PC-3 (cell line): Measurements from ENCODE around the gene CAPNS1. TPM values are rescaled to one million over a fixed set of nuclear protein-coding genes. Genes with fewer than 3 reads are reported as not detected.
"Not testable (repeated sequence)": the region's sequence is repeated elsewhere in the genome, so short reads cannot be mapped to it uniquely, and the experiment has no call there.

Experiments used
- ATAC-seq: fragments of 200-7000 bp; cut with Tn5 transposase; 2 replicates; pipeline ENCODE4 v1.9.1; 2020; ENCODE audit warnings: mild to moderate bottlenecking, moderate library complexity
- BruUV-seq: library from RNA; stranded (reverse); fragments of 400-500 nt; replicated peaks from 2 replicates; lab custom pipeline; 2021; lab: Mats Ljungman, UMichigan
- CTCF ChIA-PET: fragments of 300-600 bp; sonication (Branson Sonifier 250); formaldehyde crosslinking; loops from one replicate; lab custom pipeline; 2022; ENCODE audit warnings: antibody characterized with exemption; lab: Charles Lee
- POLR2A ChIA-PET: fragments of 300-600 bp; sonication (Branson Sonifier 250); formaldehyde crosslinking; loops from one replicate; lab custom pipeline; 2022; ENCODE audit warnings: antibody characterized with exemption; ENCODE audit not compliant: unreplicated experiment; lab: Charles Lee
- DNase-seq: peaks from one replicate; pipeline ENCODE4 v3.0.0-alpha.2; 2015
- H2AFZ ChIP-seq: fragments of 300-600 bp; sonication (generic); 2 replicates; pipeline ENCODE4 v1.6.0; 2016; ENCODE audit warnings: antibody characterized with exemption, low read length
- H3F3A ChIP-seq: fragments of 300-600 bp; sonication (generic); one replicate; pipeline ENCODE4 v1.6.0; 2017; ENCODE audit warnings: antibody characterized with exemption, low read length, control low read depth, mild to moderate bottlenecking; ENCODE audit not compliant: unreplicated experiment
- H3K27ac ChIP-seq: fragments of 300-600 bp; sonication (generic); 2 replicates; pipeline ENCODE4 v1.5.1; 2016; ENCODE audit warnings: mild to moderate bottlenecking, low read length
- H3K27me3 ChIP-seq: fragments of 300-600 bp; sonication (generic); 2 replicates; pipeline ENCODE4 v1.6.1; 2016; ENCODE audit warnings: low read length, mixed read lengths
- H3K36me3 ChIP-seq: fragments of 300-600 bp; sonication (generic); 2 replicates; pipeline ENCODE4 v1.6.1; 2016; ENCODE audit warnings: low read depth, mixed run types, low read length, mixed read lengths
- H3K4me1 ChIP-seq: fragments of 300-600 bp; sonication (generic); 2 replicates; pipeline ENCODE4 v1.5.1; 2016; ENCODE audit warnings: low read length; ENCODE audit not compliant: insufficient read depth
- H3K4me2 ChIP-seq: fragments of 300-600 bp; sonication (generic); 2 replicates; pipeline ENCODE4 v1.6.0; 2016; ENCODE audit warnings: low read length
- H3K4me3 ChIP-seq: fragments of 300-600 bp; sonication (generic); 2 replicates; pipeline ENCODE4 v1.5.1; 2016; ENCODE audit warnings: mild to moderate bottlenecking, low read length, mixed read lengths
- H3K79me2 ChIP-seq: fragments of 300-600 bp; sonication (generic); 2 replicates; pipeline ENCODE4 v1.6.1; 2017; ENCODE audit warnings: low read length, mixed read lengths
- H3K9ac ChIP-seq: fragments of 300-600 bp; sonication (generic); 2 replicates; pipeline ENCODE4 v1.6.0; 2016; ENCODE audit warnings: mild to moderate bottlenecking, low read length
- H3K9me2 ChIP-seq: fragments of 300-600 bp; sonication (generic); replicated peaks from 2 replicates; pipeline ENCODE4 v1.6.1; 2016; ENCODE audit warnings: mixed run types, low read length, mixed read lengths
- H3K9me3 ChIP-seq: fragments of 300-600 bp; sonication (generic); 2 replicates; pipeline ENCODE4 v1.6.1; 2016; ENCODE audit warnings: low read length, mixed read lengths
- H4K20me1 ChIP-seq: fragments of 300-600 bp; sonication (generic); 2 replicates; pipeline ENCODE4 v1.6.1; 2016; ENCODE audit warnings: low read length, mixed read lengths
- CTCF ChIP-seq: fragments of 300-600 bp; sonication (generic); conservative IDR thresholded peaks from 2 replicates; pipeline ENCODE4 v1.5.1; 2017; ENCODE audit warnings: antibody characterized with exemption, low read depth, mild to moderate bottlenecking, low read length
- EZH2 ChIP-seq: fragments of 300-600 bp; sonication (generic); IDR thresholded peaks from one replicate; pipeline ENCODE4 v1.6.1; 2017; ENCODE audit warnings: antibody characterized with exemption, mild to moderate bottlenecking, low read length; ENCODE audit not compliant: unreplicated experiment
- EZH2phosphoT487 ChIP-seq: fragments of 300-600 bp; sonication (generic); IDR thresholded peaks from 2 replicates; pipeline ENCODE4 v1.6.1; 2018; ENCODE audit warnings: mild to moderate bottlenecking, antibody characterized with exemption, low read length, borderline replicate concordance
- intact Hi-C: fragments of 100-400 bp; cut with micrococcal nuclease; formaldehyde crosslinking; loops from 2 replicates; pipeline ENCODE4 v1.9.0; 2023
- total RNA-seq: library from RNA; depleted of rRNA; stranded (reverse); fragments of >200 nt; gene quantifications from 2 replicates; pipeline ENCODE4 v1.2.3, GENCODE V29; 2014

CAPNS1 gene
- total RNA-seq, 1 experiment from 2014 or later, result 329 TPM

GRCh38 chr19:36121486-36122124 is 18.3 kb upstream of the CAPNS1 start:
- Histone ChIP-seq H4K20me1 (no peaks in the 10 kb centered on the region), H3K4me2 (no peak overlapping the region), H3K9ac (no peak overlapping the region), H3K4me1 (0 out of 2 replicates have a peak, but pooled peaks cover 3% of the 10 kb centered on the region), H3K4me3 (no peak overlapping the region), H3K9me3 (no peaks in the 10 kb centered on the region), H2AFZ (no peak overlapping the region), H3K9me2 (no peaks in the 10 kb centered on the region), H3F3A (no peaks in the 10 kb centered on the region), H3K27ac (no peak overlapping the region), H3K79me2 (peaks cover 3% of the 10 kb centered on the region; the same call in 1 of the 2 replicates), H3K36me3 (peaks cover 7% of the 10 kb centered on the region; the same call in 1 of the 2 replicates), H3K27me3 (no peaks in the 10 kb centered on the region)
- no peak for ATAC-seq
- no TSS peak for BruUV-seq
- ChIA-PET POLR2A (no interaction called here), CTCF (no interaction called here)
- intact Hi-C loops, result no loop called here
- DNase-seq, result no peak
- TF ChIP-seq CTCF (no peak), EZH2phosphoT487 (no peak), EZH2 (no peak)

GRCh38 chr19:36125557-36125956 is 14.3 kb upstream of the CAPNS1 start:
- no peaks in the 10 kb centered on the region for H4K20me1 ChIP-seq
- CTCF ChIA-PET, result no interaction called here
- H3K79me2 ChIP-seq, result no peaks in the 10 kb centered on the region
- DNase-seq, result no peak
- intact Hi-C loops, result no loop called here
- POLR2A ChIA-PET, result interaction anchor here (0.6 kb wide), 1 partner anchor 112 kb away, joined by 3 read pairs; no protein-coding TSS in a partner anchor
- no peaks in the 10 kb centered on the region for H3F3A ChIP-seq
- TF ChIP-seq EZH2phosphoT487, result no peak
- TF ChIP-seq CTCF, result no peak
- no peak for TF ChIP-seq EZH2
- no peak overlapping the region for H3K9ac ChIP-seq
- no peak overlapping the region for H3K4me3 ChIP-seq
- no peaks in the 10 kb centered on the region for H3K9me3 ChIP-seq
- BruUV-seq, result no TSS peak
- H2AFZ ChIP-seq, result no peak overlapping the region
- H3K27me3 ChIP-seq, result no peaks in the 10 kb centered on the region
- H3K4me2 ChIP-seq, result no peak overlapping the region
- H3K4me1 ChIP-seq, result 0 out of 2 replicates have a peak, but pooled peaks cover 6% of the 10 kb centered on the region
- H3K27ac ChIP-seq, result no peak overlapping the region
- H3K36me3 ChIP-seq, result peaks cover 7% of the 10 kb centered on the region; the same call in 1 of the 2 replicates
- no peak for ATAC-seq
- H3K9me2 ChIP-seq, result no peaks in the 10 kb centered on the region

GRCh38 chr19:36128392-36128736 is 11.5 kb upstream of the CAPNS1 start:
- H3K9me3 ChIP-seq, result no peaks in the 10 kb centered on the region
- DNase-seq, result no peak
- H3K36me3 ChIP-seq, result peaks cover 7% of the 10 kb centered on the region; the same call in 1 of the 2 replicates
- ChIA-PET CTCF (no interaction called here), POLR2A (interaction anchor here (0.5 to 1.0 kb wide), 4 partner anchors 11 to 529 kb away, joined by 3 to 5 read pairs (median 5); partner anchors contain the start of gene CAPNS1)
- no peaks in the 10 kb centered on the region for H3K79me2 ChIP-seq
- ATAC-seq, result no peak
- H3K4me2 ChIP-seq, result peak overlapping the region; percentile 78
- H3K27ac ChIP-seq, result peak overlapping the region; percentile 73
- no peak for TF ChIP-seq CTCF
- TF ChIP-seq EZH2, result no peak
- no peak for TF ChIP-seq EZH2phosphoT487
- no peaks in the 10 kb centered on the region for H3K9me2 ChIP-seq
- intact Hi-C loops, result no loop called here
- peak overlapping the region; percentile 57 for H3K4me3 ChIP-seq
- H2AFZ ChIP-seq, result peak overlapping the region; percentile 85
- peak overlapping the region; percentile 70 for H3K9ac ChIP-seq
- BruUV-seq, result TSS peak; percentile 91
- H3K4me1 ChIP-seq, result peaks cover 18% of the 10 kb centered on the region
- no peaks in the 10 kb centered on the region for H4K20me1 ChIP-seq
- H3K27me3 ChIP-seq, result no peaks in the 10 kb centered on the region
- no peaks in the 10 kb centered on the region for H3F3A ChIP-seq

GRCh38 chr19:36131221-36131620 is 8.6 kb upstream of the CAPNS1 start:
- H4K20me1 ChIP-seq, ATAC-seq, H2AFZ ChIP-seq, BruUV-seq, intact Hi-C loops, H3F3A ChIP-seq, H3K79me2 ChIP-seq, H3K9me3 ChIP-seq, H3K4me3 ChIP-seq, H3K9ac ChIP-seq, H3K27me3 ChIP-seq, CTCF ChIA-PET, DNase-seq, H3K36me3 ChIP-seq, H3K4me2 ChIP-seq, POLR2A ChIA-PET, H3K9me2 ChIP-seq: not testable (repeated sequence)
- peaks cover 22% of the 10 kb centered on the region for H3K4me1 ChIP-seq
- peak overlapping the region; percentile 72 for H3K27ac ChIP-seq
